Activated CD4-positive, alpha-beta T cell treated with anti-CD3 and anti-CD28 coated beads, Interleukin-2, amount 50 U/mL, for 16 hours (primary cell): ENCODE measurements around the gene GNAI1.
"Not testable (repeated sequence)": the region's sequence is repeated elsewhere in the genome, so short reads cannot be mapped to it uniquely, and the experiment has no call there.

Experiments
- DNase-seq: peaks from one replicate; pipeline ENCODE4 v3.0.0-alpha.2; 2020

GNAI1 gene

GRCh38 chr7:80133361-80134114 is 1.1 kb upstream of the GNAI1 start:
- no peak for DNase-seq

- DNase-seq: no peak
Observed at GRCh38 chr7:80134115-80134535, 506 bp upstream of the GNAI1 start.

- peak; percentile 46 for DNase-seq
Observed at GRCh38 chr7:80135309-80136104, 876 bp downstream of the GNAI1 start.

GRCh38 chr7:80136261-80137055 is 1.8 kb downstream of the GNAI1 start:
- peak; percentile 74 for DNase-seq

GRCh38 chr7:80137410-80137809 is 2.8 kb downstream of the GNAI1 start:
- DNase-seq: no peak

- DNase-seq: no peak
Observed at GRCh38 chr7:80139236-80139635, 4.6 kb downstream of the GNAI1 start.

GRCh38 chr7:80140388-80140787 is 5.8 kb downstream of the GNAI1 start:
- no peak for DNase-seq

GRCh38 chr7:80141376-80141775 is 6.7 kb downstream of the GNAI1 start:
- DNase-seq: no peak

- DNase-seq: no peak
Observed at GRCh38 chr7:80142853-80143580, 8.4 kb downstream of the GNAI1 start.

GRCh38 chr7:80145780-80146422 is 11.3 kb downstream of the GNAI1 start:
- DNase-seq: no peak

- DNase-seq: no peak
Observed at GRCh38 chr7:80146545-80147182, 12.0 kb downstream of the GNAI1 start.

GRCh38 chr7:80147543-80148391 is 13.1 kb downstream of the GNAI1 start:
- no peak for DNase-seq

- DNase-seq: no peak
Observed at GRCh38 chr7:80150611-80151273, 16.1 kb downstream of the GNAI1 start.

- DNase-seq: peak; percentile 28
Observed at GRCh38 chr7:80151274-80151665, 16.6 kb downstream of the GNAI1 start.

- no peak for DNase-seq
Observed at GRCh38 chr7:80153446-80153845, 18.8 kb downstream of the GNAI1 start.

GRCh38 chr7:80154656-80155333 is 20.2 kb downstream of the GNAI1 start:
- DNase-seq: no peak

GRCh38 chr7:80155374-80155773 is 20.7 kb downstream of the GNAI1 start:
- no peak for DNase-seq

- DNase-seq: not testable (repeated sequence)
Observed at GRCh38 chr7:80157770-80158169, 23.1 kb downstream of the GNAI1 start.

GRCh38 chr7:80159802-80160201 is 25.2 kb downstream of the GNAI1 start:
- DNase-seq: no peak

- DNase-seq: no peak
Observed at GRCh38 chr7:80161466-80161865, 26.8 kb downstream of the GNAI1 start.
